ENCODE data around the gene WIPF3. TPM values are rescaled to one million over a fixed set of nuclear protein-coding genes. Genes with fewer than 3 reads are reported as not detected.

Gene WIPF3
- total RNA-seq, 1 donor from 2014 or later = 0.67 TPM

DNA sequence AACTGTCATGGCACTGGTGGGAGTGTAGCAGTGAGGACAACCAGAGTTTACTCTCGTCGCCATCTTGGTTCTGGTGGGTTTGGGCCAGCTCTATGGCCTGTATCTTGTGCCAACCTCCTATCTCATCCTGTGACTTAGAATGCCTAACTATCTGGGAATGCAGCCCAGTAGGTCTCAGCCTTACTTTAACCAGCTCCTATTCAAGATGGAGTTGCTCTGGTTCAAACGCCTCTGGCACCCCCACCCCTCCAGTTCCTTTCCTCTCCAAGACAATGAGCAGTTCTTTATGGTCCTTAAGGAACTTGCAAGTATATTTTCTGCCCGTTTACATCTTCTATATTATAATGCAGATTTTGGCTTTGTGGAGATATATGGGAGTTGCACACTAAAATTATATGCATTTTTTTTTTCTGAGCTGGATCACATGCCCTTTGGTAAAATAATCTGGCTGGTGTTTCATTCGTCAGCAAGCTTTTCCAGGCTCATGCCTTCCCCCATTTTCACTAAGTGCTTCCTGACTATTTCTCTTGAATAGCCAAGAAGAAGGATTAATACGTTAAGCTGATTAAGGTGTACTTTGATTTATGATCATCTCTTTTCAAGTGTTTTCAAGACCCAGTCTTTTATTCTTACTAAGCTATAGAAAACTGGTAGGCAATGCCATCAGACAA lies 11.2 kb upstream of the WIPF3 start:
- H3K9me3 ChIP-seq = no peaks in the 10 kb centered on the region
- ATAC-seq (no peak), DNase-seq (no peak)
- no peaks in the 10 kb centered on the region for H3K36me3 ChIP-seq
- no peak overlapping the region for H3K4me3 ChIP-seq
- H3K27me3 ChIP-seq = no peaks in the 10 kb centered on the region
- no peak for TF ChIP-seq CTCF (IDR thresholded peaks at IDR 0.05)
- intact Hi-C loops (cut with DNase I) = no loop called here
- no peaks in the 10 kb centered on the region for H3K4me1 ChIP-seq
- H3K27ac ChIP-seq = no peak overlapping the region

- Histone ChIP-seq H3K4me3 (no peak overlapping the region), H3K4me1 (no peaks in the 10 kb centered on the region), H3K27ac (no peak overlapping the region), H3K36me3 (no peaks in the 10 kb centered on the region), H3K9me3 (no peaks in the 10 kb centered on the region), H3K27me3 (no peaks in the 10 kb centered on the region)
- intact Hi-C loops (cut with DNase I) = no loop called here
- no peak for DNase-seq
- no peak for TF ChIP-seq CTCF (IDR thresholded peaks at IDR 0.05)
- ATAC-seq = no peak
These were observed 10.4 kb upstream of the WIPF3 start for GRCh38 chr7:29795696-29796580.

GRCh38 chr7:29797112-29797944 lies 9.0 kb upstream of the WIPF3 start:
- ATAC-seq (no peak), DNase-seq (no peak)
- intact Hi-C loops (cut with DNase I) = no loop called here
- Histone ChIP-seq H3K27me3 (peaks cover 5% of the 10 kb centered on the region), H3K9me3 (no peaks in the 10 kb centered on the region), H3K4me1 (no peaks in the 10 kb centered on the region), H3K36me3 (no peaks in the 10 kb centered on the region), H3K4me3 (no peak overlapping the region), H3K27ac (no peak overlapping the region)
- no peak for TF ChIP-seq CTCF (IDR thresholded peaks at IDR 0.05)

DNA sequence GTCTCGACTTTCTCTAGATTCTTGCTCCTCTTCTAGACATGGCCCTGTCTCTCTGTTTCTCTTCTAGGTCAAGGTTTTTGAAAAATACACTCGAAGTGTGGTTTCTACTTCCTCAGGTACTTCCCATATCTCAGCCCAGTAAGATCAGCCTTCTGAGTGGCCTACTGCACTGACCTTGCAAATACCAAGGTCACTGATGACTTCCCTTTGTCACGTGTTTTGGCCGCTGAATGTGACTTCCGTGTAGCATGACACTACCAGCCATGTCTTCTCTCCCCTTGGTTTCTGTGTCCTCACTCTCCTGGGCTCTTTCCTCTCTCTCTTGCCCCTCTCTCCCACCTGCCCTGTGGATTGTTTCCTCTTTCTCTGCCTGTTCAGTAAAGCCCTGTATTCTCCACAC lies 7.9 kb upstream of the WIPF3 start:
- Histone ChIP-seq H3K4me3 (no peak overlapping the region), H3K27me3 (peaks cover 5% of the 10 kb centered on the region), H3K36me3 (no peaks in the 10 kb centered on the region), H3K4me1 (no peaks in the 10 kb centered on the region), H3K27ac (no peak overlapping the region), H3K9me3 (no peaks in the 10 kb centered on the region)
- no peak for DNase-seq
- TF ChIP-seq CTCF (IDR thresholded peaks at IDR 0.05) = no peak
- ATAC-seq = no peak
- intact Hi-C loops (cut with DNase I) = no loop called here

DNA sequence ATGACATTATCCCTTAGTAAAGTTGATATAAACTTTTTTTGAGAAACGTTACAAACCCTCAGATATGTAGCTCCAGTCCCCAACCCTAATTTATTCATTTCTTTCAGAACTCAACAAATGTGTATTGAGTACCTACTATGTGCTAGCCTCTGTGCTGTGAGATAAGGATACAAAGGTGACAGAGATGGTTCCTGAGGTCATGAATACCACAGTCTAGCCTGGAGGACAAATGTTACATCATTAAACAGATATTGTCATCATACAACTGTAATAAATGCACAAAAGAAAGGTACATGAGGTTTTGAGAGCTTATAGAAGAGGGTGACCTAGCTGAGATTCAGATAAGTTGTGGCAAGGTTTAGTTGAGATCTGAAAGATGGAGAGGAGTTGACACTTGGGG lies 4.4 kb upstream of the WIPF3 start:
- Histone ChIP-seq H3K27ac (no peak overlapping the region), H3K4me3 (no peak overlapping the region), H3K27me3 (peaks cover 36% of the 10 kb centered on the region), H3K36me3 (no peaks in the 10 kb centered on the region), H3K4me1 (peaks cover 1% of the 10 kb centered on the region), H3K9me3 (no peaks in the 10 kb centered on the region)
- ATAC-seq (no peak), DNase-seq (no peak)
- intact Hi-C loops (cut with DNase I) = no loop called here
- no peak for TF ChIP-seq CTCF (IDR thresholded peaks at IDR 0.05)

Data from upper lobe of right lung (tissue), 1 donor.